Left colon (tissue), 2 donors: Measurements from ENCODE around the gene CYP26B1. TPM values are rescaled to one million over a fixed set of nuclear protein-coding genes. Genes with fewer than 3 reads are reported as not detected.

Experiments
- ATAC-seq: fragments of 200-7000 bp; cut with Tn5 transposase; one replicate; pipeline ENCODE4 v1.9.1; 2020; ENCODE audit warnings: mild to moderate bottlenecking, moderate library complexity
- DNase-seq, 2 donors: peaks; one replicate each; pipeline ENCODE4 v3.0.0-alpha.2; 2020
- intact Hi-C, 2 donors: fragments of 100-400 bp; cut with DNase I in 1 of 2; cut with micrococcal nuclease in 1 of 2; formaldehyde crosslinking; loops; one replicate each; pipeline versions ENCODE4 v1.11.2 to v1.14.0; 2022; cut with DNase I, micrococcal nuclease
- long read RNA-seq: library from polyadenylated mRNA; unstranded; transcript quantifications from one replicate; pipeline ENCODE4 v2.0.0, GENCODE V29; 2021
- total RNA-seq, 2 donors: library from RNA; stranded (reverse); fragmentation: NEBNext Ultra II Directional; extraction: Animal tissue kit (Norgen Biotek cat#: 25700); gene quantifications; one replicate each; pipeline ENCODE4 v1.2.1, GENCODE V29; 2021
- donor health status: DM: no; HTN: no; CAD: no.
- donor health status: DM: yes; HTN: yes; CAD: no.

The CYP26B1 gene, protein sequence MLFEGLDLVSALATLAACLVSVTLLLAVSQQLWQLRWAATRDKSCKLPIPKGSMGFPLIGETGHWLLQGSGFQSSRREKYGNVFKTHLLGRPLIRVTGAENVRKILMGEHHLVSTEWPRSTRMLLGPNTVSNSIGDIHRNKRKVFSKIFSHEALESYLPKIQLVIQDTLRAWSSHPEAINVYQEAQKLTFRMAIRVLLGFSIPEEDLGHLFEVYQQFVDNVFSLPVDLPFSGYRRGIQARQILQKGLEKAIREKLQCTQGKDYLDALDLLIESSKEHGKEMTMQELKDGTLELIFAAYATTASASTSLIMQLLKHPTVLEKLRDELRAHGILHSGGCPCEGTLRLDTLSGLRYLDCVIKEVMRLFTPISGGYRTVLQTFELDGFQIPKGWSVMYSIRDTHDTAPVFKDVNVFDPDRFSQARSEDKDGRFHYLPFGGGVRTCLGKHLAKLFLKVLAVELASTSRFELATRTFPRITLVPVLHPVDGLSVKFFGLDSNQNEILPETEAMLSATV
- total RNA-seq, result 1 to 10 TPM; 1.6 to 2.1 TPM
- long read RNA-seq, partial matches to known transcripts, result 0 of 2 reads
- long read RNA-seq, other reads (novel, unspliced or antisense), result 2 of 2 reads

DNA sequence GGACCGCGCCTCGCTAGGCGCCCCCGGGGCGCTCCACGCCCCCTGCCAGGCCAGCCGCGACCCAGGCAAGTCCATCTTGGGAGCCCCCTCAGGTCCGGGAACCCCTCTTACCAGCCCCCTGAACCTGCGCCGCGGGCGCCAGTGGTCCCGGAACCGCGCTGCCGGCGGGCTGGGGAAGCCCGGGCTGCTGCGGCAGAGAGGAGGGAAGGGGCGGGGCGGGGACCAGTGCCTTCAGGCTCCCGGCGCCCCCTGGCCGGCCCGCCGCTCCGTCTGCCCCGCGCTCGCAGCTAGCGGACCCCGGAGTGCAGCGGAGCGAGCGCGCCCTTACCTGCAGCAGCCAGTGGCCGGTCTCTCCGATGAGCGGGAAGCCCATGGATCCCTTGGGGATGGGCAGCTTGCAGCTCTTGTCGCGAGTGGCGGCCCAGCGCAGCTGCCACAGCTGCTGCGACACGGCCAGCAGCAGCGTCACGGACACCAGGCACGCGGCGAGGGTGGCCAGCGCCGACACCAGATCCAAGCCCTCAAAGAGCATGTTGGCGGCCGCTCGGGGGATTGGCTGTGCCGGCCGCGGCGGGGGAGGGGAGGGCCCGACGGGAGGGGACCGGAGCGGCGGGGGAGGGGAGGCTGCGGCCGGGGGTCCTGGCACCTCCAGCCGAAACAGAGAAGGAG, at the start of gene CYP26B1:
TSS of gene CYP26B1 (minus strand) at position 560 of the 669 bp plus-strand sequence. CDS start at position 532, 28 bp downstream.
- intact Hi-C loops, result loop anchor here in 1 of 2 donors (10.0 kb wide), 1 partner anchor 593 kb away; no protein-coding TSS in a partner anchor
- ATAC-seq (no peak), DNase-seq (peak; percentile 22 to 23)

DNA sequence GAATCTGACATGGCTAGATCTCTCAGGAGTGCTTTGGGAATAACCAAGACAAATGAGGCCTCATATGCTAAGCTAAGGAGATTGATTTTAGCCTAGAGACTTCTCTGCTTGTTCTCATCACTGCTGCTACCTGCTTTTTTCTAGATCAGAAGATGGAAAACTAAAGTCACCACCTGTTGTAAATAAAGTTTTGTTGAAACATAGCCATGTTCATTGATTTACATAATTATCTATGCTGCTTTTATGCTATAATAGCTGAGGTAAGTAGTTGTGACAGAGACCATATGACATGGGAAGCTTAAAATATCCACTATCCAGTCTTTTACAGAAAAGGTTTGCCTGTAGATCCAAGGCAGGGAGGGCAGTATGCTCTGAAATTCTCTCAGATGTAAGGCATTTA, 46.1 kb upstream of the CYP26B1 start:
- DNase-seq, result no peak
- intact Hi-C loops, result no loop called here
- no peak for ATAC-seq

DNA sequence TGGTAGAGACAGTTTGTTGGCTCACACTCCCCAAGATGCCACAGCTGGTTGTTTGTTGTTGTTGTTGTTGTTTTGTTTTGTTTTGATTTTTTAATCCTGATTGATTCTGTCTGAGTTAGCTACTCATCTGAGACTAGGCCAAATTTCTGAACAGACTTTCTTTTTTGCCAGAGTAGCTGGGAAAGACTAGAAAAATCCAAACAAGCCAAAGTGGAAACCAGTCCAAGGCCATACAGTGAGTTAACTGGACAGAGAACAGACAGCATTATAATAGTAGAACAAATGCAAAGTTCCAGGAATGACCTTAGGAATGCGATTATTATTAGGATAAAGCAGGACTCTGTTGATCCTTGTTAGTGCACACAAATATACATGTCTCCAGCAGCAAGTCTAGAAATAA, 43.8 kb upstream of the CYP26B1 start:
- ATAC-seq (no peak), DNase-seq (no peak)

DNA sequence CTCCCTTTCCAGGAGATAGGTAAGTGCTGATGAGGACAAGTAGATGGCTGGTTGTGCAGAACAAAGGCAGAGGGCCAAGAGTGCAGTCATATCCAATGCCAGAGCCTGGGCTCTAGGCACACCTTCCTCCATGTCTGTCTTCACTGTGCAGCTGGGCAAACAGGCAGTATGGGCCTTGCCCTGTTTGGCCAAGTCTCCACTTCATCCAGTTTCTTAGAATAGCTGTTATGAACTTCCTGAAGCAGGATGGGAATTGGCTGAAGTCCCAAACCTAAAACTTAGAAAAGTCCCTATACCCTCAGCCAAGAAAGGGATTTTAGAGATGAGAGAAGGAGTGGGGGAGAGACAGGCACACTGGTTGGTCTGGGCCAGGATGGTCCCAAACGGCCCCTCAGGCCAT, 37.5 kb upstream of the CYP26B1 start:
- intact Hi-C loops, result no loop called here
- ATAC-seq (no peak), DNase-seq (no peak)

More for the DNA sequence above, 43.8 kb upstream of the CYP26B1 start:
- intact Hi-C loops, result no loop called here

- intact Hi-C loops, result no loop called here
- ATAC-seq (no peak), DNase-seq (no peak)
Observed at GRCh38 chr2:72183466-72183865, 35.8 kb upstream of the CYP26B1 start.

- ATAC-seq, result peak; percentile 82
- intact Hi-C loops, result no loop called here
- DNase-seq, result no peak
Observed at GRCh38 chr2:72183016-72183415, 35.4 kb upstream of the CYP26B1 start.

GRCh38 chr2:72182547-72182946, 34.9 kb upstream of the CYP26B1 start:
- peak; percentile 71 to 72 for DNase-seq
- intact Hi-C loops, result no loop called here
- peak; percentile 93 for ATAC-seq

GRCh38 chr2:72181616-72182015, 34.0 kb upstream of the CYP26B1 start:
- ATAC-seq (no peak), DNase-seq (no peak)
- intact Hi-C loops, result no loop called here

GRCh38 chr2:72180351-72180750, 32.7 kb upstream of the CYP26B1 start:
- ATAC-seq (no peak), DNase-seq (no peak)
- intact Hi-C loops, result no loop called here

- intact Hi-C loops, result no loop called here
- ATAC-seq (no peak), DNase-seq (no peak)
Observed at GRCh38 chr2:72178551-72178950, 30.9 kb upstream of the CYP26B1 start.

GRCh38 chr2:72176281-72176680, 28.6 kb upstream of the CYP26B1 start:
- intact Hi-C loops, result no loop called here
- ATAC-seq (no peak), DNase-seq (no peak)

GRCh38 chr2:72175636-72176035, 28.0 kb upstream of the CYP26B1 start:
- no peak for DNase-seq
- intact Hi-C loops, result no loop called here
- no peak for ATAC-seq

- ATAC-seq (no peak), DNase-seq (no peak)
- intact Hi-C loops, result no loop called here
Observed at GRCh38 chr2:72173640-72174321, 26.1 kb upstream of the CYP26B1 start.

DNA sequence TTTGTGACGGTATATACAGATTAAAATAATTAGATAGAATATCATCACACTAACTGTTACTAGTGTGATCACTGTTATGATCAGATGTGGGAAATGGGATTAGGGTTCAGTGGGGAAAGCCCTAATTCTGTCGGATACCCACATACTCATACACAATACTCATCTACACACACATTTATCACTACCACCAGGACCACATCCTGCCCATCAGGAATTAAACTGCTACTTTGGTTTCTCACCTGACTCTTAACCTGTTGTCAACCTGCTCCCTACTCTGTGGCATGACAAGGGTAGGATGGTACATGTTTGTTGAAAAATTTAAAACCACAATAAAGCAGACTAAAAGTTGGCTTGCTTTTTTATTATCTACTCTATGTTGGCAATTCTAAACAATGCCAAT, 24.8 kb upstream of the CYP26B1 start:
- intact Hi-C loops, result no loop called here
- no peak for ATAC-seq

GRCh38 chr2:72166279-72166678, 18.6 kb upstream of the CYP26B1 start:
- intact Hi-C loops, result no loop called here
- ATAC-seq, result no peak
- DNase-seq, result no peak

More for the DNA sequence above, 24.8 kb upstream of the CYP26B1 start:
- no peak for DNase-seq

- ATAC-seq (no peak), DNase-seq (no peak)
- intact Hi-C loops, result no loop called here
Observed at GRCh38 chr2:72165792-72166191, 18.1 kb upstream of the CYP26B1 start.

DNA sequence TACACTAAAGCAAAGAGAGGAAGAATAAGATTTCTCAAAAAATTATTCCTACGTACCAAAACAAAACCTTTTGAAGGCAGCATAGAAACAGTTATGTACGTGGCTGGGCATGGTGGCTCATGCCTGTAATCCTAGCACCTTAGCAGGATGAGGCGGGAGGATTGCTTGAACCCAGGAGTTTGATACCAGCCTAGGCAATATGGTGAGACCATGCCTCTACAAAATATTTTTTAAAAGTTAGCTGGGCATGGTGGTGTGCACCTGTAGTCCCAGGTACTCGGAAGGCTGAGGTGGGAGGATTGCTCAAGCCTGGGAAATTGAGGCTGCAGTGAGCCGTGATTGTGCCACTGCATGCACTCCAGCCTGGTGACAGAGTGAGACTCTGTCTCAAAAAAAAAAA, 14.9 kb upstream of the CYP26B1 start:
- no peak for DNase-seq
- ATAC-seq, result no peak
- intact Hi-C loops, result no loop called here

- intact Hi-C loops, result loop anchor here in 1 of 2 donors (10.0 kb wide), 1 partner anchor 415 kb away; no protein-coding TSS in a partner anchor
- DNase-seq (no peak), ATAC-seq (no peak)
Observed at GRCh38 chr2:72159211-72159993, 11.7 kb upstream of the CYP26B1 start.
